ENCODE results near the gene KCNK18.

The KCNK18 gene

DNA sequence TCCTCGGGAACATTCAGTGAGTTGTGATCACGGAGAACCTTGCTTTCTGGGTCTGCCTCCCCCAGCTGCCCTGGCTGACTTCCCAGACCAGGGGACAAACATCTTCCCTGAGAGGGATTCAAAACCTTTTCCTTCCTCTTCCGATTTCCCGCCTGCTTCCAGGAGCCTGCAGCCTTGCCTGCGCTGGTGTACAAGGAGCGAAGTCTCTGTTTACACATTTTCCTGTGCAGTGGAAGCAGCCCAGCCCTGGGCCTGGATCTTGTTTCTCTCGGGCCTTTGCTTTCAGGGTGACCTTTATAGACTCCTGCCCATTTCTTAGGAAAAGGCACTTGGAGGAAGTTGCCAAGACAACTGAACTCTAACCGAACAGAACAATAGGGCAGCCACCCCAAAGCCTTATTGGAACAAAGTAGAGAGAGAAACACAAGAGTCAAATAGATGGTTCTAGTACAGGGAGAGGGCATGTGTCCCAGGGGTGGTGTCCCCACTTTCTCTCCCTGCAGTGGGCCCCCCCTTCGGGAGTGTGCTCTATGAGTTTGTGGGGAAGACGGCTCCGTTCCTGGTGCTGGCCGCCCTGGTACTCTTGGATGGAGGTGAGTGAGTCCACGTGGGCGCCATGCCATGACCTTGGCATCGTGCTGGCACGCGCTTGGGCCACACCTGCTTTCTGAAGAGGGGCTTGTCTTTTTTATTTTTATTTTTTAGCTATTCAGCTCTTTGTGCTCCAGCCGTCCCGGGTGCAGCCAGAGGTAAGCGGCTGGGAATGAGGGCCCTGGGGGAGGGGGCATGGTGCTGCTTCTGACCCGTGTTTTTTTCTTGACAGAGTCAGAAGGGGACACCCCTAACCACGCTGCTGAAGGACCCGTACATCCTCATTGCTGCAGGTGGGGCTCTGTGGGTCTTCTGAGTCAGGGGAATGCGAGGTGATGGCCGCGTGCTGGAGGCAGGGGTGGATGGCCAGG lies 57.8 kb downstream of the KCNK18 start:
- TF ChIP-seq, protein P1, sequence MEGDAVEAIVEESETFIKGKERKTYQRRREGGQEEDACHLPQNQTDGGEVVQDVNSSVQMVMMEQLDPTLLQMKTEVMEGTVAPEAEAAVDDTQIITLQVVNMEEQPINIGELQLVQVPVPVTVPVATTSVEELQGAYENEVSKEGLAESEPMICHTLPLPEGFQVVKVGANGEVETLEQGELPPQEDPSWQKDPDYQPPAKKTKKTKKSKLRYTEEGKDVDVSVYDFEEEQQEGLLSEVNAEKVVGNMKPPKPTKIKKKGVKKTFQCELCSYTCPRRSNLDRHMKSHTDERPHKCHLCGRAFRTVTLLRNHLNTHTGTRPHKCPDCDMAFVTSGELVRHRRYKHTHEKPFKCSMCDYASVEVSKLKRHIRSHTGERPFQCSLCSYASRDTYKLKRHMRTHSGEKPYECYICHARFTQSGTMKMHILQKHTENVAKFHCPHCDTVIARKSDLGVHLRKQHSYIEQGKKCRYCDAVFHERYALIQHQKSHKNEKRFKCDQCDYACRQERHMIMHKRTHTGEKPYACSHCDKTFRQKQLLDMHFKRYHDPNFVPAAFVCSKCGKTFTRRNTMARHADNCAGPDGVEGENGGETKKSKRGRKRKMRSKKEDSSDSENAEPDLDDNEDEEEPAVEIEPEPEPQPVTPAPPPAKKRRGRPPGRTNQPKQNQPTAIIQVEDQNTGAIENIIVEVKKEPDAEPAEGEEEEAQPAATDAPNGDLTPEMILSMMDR (IDR thresholded peaks at IDR 0.05; ENCODE audit: unreplicated experiment in 3 of 3) = no peak
- Mint-ChIP-seq H3K9me3 (no peaks in the 10 kb centered on the region), H3K27me3 (ENCODE audit: low read depth) (peaks cover 27% of the 10 kb centered on the region), H3K27ac (no peak overlapping the region), H3K4me3 (no peak overlapping the region), H3K36me3 (ENCODE audit: low read depth) (no peaks in the 10 kb centered on the region), H3K4me1 (peaks cover 5% of the 10 kb centered on the region)

DNA sequence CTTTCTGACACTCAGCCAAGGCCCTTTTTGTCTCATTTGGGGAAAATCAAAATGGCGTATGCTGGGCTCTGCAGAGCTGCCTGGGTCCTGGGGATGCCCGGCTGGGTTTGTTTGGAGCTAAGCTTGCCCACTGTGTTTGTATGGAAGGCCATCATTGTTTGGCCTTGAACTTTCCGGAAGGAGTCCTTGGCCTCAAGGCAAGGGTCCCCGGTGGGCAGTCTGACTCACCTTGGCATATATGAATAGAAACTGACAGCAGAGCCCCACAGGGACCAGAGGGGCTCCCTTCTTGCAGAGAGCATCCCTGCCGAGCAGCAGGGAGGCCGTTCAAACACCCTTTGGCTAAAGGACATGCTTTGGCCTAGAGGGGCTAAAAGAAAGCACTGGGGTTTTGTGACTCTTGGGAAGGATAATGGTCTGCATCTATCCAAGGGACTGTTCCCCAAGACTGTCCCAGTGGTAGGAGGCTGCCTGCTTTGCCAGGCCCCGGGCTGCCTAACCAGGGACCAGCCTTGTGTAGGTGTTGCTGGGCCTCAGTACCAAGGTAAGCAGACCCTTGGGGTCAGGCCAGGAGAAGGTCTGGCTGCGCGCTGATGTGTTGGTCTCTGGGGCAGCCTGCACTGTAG lies 58.7 kb downstream of the KCNK18 start:
- Mint-ChIP-seq H3K9me3 (no peaks in the 10 kb centered on the region), H3K27me3 (ENCODE audit: low read depth) (peaks cover 29% of the 10 kb centered on the region), H3K4me3 (no peak overlapping the region), H3K36me3 (ENCODE audit: low read depth) (no peaks in the 10 kb centered on the region), H3K27ac (no peak overlapping the region), H3K4me1 (peaks cover 5% of the 10 kb centered on the region)
- TF ChIP-seq, protein P1 (IDR thresholded peaks at IDR 0.05; ENCODE audit: unreplicated experiment in 3 of 3) = no peak

DNA sequence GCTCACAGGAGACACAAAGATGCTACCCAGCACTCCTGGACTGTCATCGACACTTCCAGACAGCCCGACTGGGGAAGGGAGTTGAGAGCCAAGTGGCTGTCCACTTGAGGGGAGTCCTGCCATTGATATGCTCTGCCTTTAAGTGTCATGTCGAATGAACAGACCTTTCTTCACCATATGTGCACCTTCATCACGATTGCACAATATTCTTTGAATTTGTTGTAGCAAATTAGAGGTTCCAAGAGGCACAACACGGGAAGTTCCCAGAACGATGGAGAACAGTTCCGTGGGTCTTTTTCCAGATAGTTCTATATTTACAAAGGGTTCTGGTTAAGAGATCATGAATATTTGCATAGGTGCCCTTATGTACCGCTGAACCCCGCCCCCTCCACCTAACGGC lies 59.6 kb downstream of the KCNK18 start:
- Mint-ChIP-seq H3K9me3 (no peaks in the 10 kb centered on the region), H3K4me1 (no peaks in the 10 kb centered on the region), H3K27me3 (ENCODE audit: low read depth) (peaks cover 31% of the 10 kb centered on the region), H3K27ac (no peak overlapping the region), H3K4me3 (no peak overlapping the region), H3K36me3 (ENCODE audit: low read depth) (no peaks in the 10 kb centered on the region)
- TF ChIP-seq, protein P1 (IDR thresholded peaks at IDR 0.05; ENCODE audit: unreplicated experiment in 3 of 3) = no peak

DNA sequence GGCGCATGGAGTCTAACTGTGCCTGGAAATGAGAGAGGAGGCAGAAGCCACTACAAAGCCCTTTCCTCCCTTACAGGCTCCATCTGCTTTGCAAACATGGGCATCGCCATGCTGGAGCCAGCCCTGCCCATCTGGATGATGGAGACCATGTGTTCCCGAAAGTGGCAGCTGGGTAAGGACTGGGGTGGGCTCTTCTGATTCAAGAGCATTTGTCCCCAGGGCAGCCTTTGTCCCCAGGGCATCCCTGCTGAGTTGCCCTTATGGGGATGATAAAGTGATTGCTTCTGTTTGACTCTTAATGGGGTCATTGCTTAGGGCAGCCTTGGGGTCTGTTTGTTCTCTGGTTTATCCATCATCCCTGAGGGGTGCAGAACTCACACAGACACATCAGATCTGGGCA lies 60.4 kb downstream of the KCNK18 start:
- H3K4me1 Mint-ChIP-seq = no peaks in the 10 kb centered on the region
- no peak overlapping the region for H3K4me3 Mint-ChIP-seq
- H3K36me3 Mint-ChIP-seq (ENCODE audit: low read depth) = no peaks in the 10 kb centered on the region
- H3K27me3 Mint-ChIP-seq (ENCODE audit: low read depth) = peaks cover 38% of the 10 kb centered on the region
- H3K9me3 Mint-ChIP-seq = no peaks in the 10 kb centered on the region
- no peak overlapping the region for H3K27ac Mint-ChIP-seq
- TF ChIP-seq, protein P1 (IDR thresholded peaks at IDR 0.05; ENCODE audit: unreplicated experiment in 3 of 3) = no peak

DNA sequence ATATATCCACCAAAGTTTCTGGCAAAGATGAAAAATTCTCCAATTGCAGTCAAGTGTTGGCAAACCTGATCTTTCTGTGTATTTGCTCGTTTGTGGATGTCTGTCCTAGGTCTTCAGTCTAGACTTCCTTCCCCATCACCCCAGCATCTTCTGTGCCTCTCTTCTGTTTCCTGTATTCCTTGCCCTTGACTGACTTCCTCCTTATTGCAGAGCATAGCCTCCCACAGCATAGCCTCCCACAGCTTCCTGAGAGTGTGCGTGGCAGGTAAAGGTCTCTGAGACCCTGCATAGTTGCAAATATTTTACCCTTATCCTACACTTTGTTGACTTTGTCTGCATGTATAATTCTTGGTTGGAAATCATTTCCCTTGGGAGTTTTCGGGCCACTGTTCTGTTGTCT lies 62.0 kb downstream of the KCNK18 start:
- TF ChIP-seq, protein P1 (IDR thresholded peaks at IDR 0.05; ENCODE audit: unreplicated experiment in 3 of 3) = no peak
- Mint-ChIP-seq H3K4me3 (no peak overlapping the region), H3K36me3 (ENCODE audit: low read depth) (no peaks in the 10 kb centered on the region), H3K4me1 (no peaks in the 10 kb centered on the region), H3K27ac (no peak overlapping the region), H3K9me3 (no peaks in the 10 kb centered on the region), H3K27me3 (ENCODE audit: low read depth) (peaks cover 34% of the 10 kb centered on the region)
